Peyer's patch (tissue), 4 donors: Measurements from ENCODE around the gene KCNMA1. TPM values are rescaled to one million over a fixed set of nuclear protein-coding genes. Genes with fewer than 3 reads are reported as not detected.

Source experiments
- DNase-seq, 3 donors: peaks; one replicate each; pipeline ENCODE4 v3.0.0-alpha.2; 2017 to 2019
- H3K27ac ChIP-seq, 4 donors: fragments of 200-600 bp; sonication (generic); one replicate each; pipeline ENCODE4 v1.5.1; 2016 to 2019
- H3K27me3 ChIP-seq, 2 donors: fragments of 200-600 bp; sonication (generic); one replicate each; pipeline ENCODE4 v1.5.1; 2019
- H3K36me3 ChIP-seq, 3 donors: fragments of 200-600 bp; sonication (generic); one replicate each; pipeline ENCODE4 v1.5.1; 2016 to 2019
- H3K4me1 ChIP-seq, 4 donors: fragments of 200-600 bp; sonication (generic); one replicate each; pipeline ENCODE4 v1.5.1; 2016 to 2019
- H3K4me3 ChIP-seq, 4 donors: fragments of 200-600 bp; sonication (generic); 1 replicate in 3 of 4; 2 replicates in 1 of 4; pipeline ENCODE4 v1.5.1; 2016 to 2019; ENCODE audit warnings: mild to moderate bottlenecking in 1 of 4
- H3K9me3 ChIP-seq, 4 donors: fragments of 200-600 bp; sonication (generic); one replicate each; pipeline ENCODE4 v1.5.1; 2016 to 2019; ENCODE audit warnings: mild to moderate bottlenecking in 1 of 4
- CTCF ChIP-seq, 6 experiments: fragments of 450-650 bp in 4 of 6; fragments of 200-600 bp in 2 of 6; sonication (generic) in 1 of 6; IDR thresholded peaks; one replicate each; pipeline ENCODE4 v1.5.1; 2017 to 2019; ENCODE audit warnings: antibody characterized with exemption in 6 of 6, mild to moderate bottlenecking in 3 of 6, moderate library complexity in 1 of 6
- POLR2A ChIP-seq, 2 donors: fragments of 450-650 bp; IDR thresholded peaks; one replicate each; pipeline ENCODE4 v1.5.1; 2017; ENCODE audit warnings: antibody characterized with exemption in 2 of 2, mild to moderate bottlenecking in 2 of 2, moderate library complexity in 2 of 2
- total RNA-seq, 4 donors: library from RNA; depleted of rRNA; stranded (reverse); fragments of >200 nt; gene quantifications; one replicate each; pipeline ENCODE4 v1.1.0, GENCODE V29; 2016

KCNMA1 gene
- total RNA-seq, 4 donors from 2014 or later: 17.8 to 29.1 (median 23.9) TPM

- peaks cover 0 to 32% (median 4%) of the 10 kb centered on the region in 4 donors for H3K4me1 ChIP-seq
- H3K27ac ChIP-seq: peak overlapping the region in 1 of 4 donors; percentile 70
- no peaks in the 10 kb centered on the region for H3K27me3 ChIP-seq
- H3K4me3 ChIP-seq: no peak overlapping the region
- DNase-seq: no peak
- no peaks in the 10 kb centered on the region for H3K9me3 ChIP-seq
- TF ChIP-seq POLR2A (IDR thresholded peaks at IDR 0.05) (no peak), CTCF (IDR thresholded peaks at IDR 0.05) (no peak)
- H3K36me3 ChIP-seq: no peaks in the 10 kb centered on the region
Measured at GRCh38 chr10:77602913-77603533, 34.6 kb downstream of the KCNMA1 start.

GRCh38 chr10:77602231-77602912, 35.2 kb downstream of the KCNMA1 start:
- TF ChIP-seq CTCF (IDR thresholded peaks at IDR 0.05): no peak
- TF ChIP-seq POLR2A (IDR thresholded peaks at IDR 0.05): no peak
- H3K9me3 ChIP-seq: no peaks in the 10 kb centered on the region
- H3K36me3 ChIP-seq: no peaks in the 10 kb centered on the region
- H3K27me3 ChIP-seq: no peaks in the 10 kb centered on the region
- no peak overlapping the region for H3K4me3 ChIP-seq
- peaks cover 0 to 32% (median 4%) of the 10 kb centered on the region in 4 donors for H3K4me1 ChIP-seq
- peak overlapping the region in 3 of 4 donors; percentile 22 to 66 (median 55) for H3K27ac ChIP-seq
- peak in 1 of 3 donors; percentile 11 for DNase-seq

- DNase-seq: peak in 2 of 3 donors; percentile 60 to 76
- no peaks in the 10 kb centered on the region for H3K27me3 ChIP-seq
- H3K9me3 ChIP-seq: no peaks in the 10 kb centered on the region
- TF ChIP-seq POLR2A (IDR thresholded peaks at IDR 0.05) (no peak), CTCF (IDR thresholded peaks at IDR 0.05) (no peak)
- H3K4me1 ChIP-seq: peaks cover 0 to 32% (median 4%) of the 10 kb centered on the region in 4 donors
- H3K4me3 ChIP-seq: no peak overlapping the region
- peak overlapping the region in 3 of 4 donors; percentile 22 to 66 (median 55) for H3K27ac ChIP-seq
- H3K36me3 ChIP-seq: no peaks in the 10 kb centered on the region
Measured at GRCh38 chr10:77601488-77601887, 36.1 kb downstream of the KCNMA1 start.

GRCh38 chr10:77600640-77601039, 37.0 kb downstream of the KCNMA1 start:
- peaks cover 0 to 32% (median 4%) of the 10 kb centered on the region in 4 donors for H3K4me1 ChIP-seq
- no peak for TF ChIP-seq POLR2A (IDR thresholded peaks at IDR 0.05)
- no peak for TF ChIP-seq CTCF (IDR thresholded peaks at IDR 0.05)
- H3K4me3 ChIP-seq: no peak overlapping the region
- H3K27ac ChIP-seq: peak overlapping the region in 2 of 4 donors; percentile 44 to 66
- H3K9me3 ChIP-seq: no peaks in the 10 kb centered on the region
- no peaks in the 10 kb centered on the region for H3K36me3 ChIP-seq
- peak in 1 of 3 donors; percentile 39 for DNase-seq
- H3K27me3 ChIP-seq: no peaks in the 10 kb centered on the region

GRCh38 chr10:77599651-77600050, 38.0 kb downstream of the KCNMA1 start:
- peak in 1 of 3 donors; percentile 16 for DNase-seq
- Histone ChIP-seq H3K27me3 (no peaks in the 10 kb centered on the region), H3K9me3 (no peaks in the 10 kb centered on the region), H3K27ac (no peak overlapping the region), H3K36me3 (no peaks in the 10 kb centered on the region), H3K4me1 (peaks cover 0 to 25% (median 4%) of the 10 kb centered on the region in 4 donors), H3K4me3 (no peak overlapping the region)
- TF ChIP-seq POLR2A (IDR thresholded peaks at IDR 0.05) (no peak), CTCF (IDR thresholded peaks at IDR 0.05) (no peak)
